Measurements from ENCODE around the gene LLGL2.

DNA sequence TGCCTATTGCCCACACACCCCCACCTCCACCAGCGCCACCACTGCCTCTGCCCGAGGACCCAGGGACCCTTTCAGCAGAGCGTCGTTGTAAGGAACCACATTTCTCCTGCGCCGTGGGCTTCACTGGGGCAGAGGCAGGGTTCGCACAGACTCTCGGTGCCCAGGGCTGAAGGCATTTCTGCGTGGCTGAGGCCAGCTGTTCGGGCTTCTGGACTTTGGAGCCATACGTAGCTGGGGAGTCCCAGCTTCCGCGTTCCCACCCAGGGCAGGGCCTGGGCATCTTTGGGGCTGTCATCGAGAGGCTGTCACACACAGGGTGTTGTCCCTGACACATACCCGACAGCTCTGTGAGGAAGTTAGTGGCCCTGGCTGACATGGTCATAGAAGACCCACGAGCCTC lies 91.7 kb downstream of the LLGL2 start:
- TF ChIP-seq, protein P1, sequence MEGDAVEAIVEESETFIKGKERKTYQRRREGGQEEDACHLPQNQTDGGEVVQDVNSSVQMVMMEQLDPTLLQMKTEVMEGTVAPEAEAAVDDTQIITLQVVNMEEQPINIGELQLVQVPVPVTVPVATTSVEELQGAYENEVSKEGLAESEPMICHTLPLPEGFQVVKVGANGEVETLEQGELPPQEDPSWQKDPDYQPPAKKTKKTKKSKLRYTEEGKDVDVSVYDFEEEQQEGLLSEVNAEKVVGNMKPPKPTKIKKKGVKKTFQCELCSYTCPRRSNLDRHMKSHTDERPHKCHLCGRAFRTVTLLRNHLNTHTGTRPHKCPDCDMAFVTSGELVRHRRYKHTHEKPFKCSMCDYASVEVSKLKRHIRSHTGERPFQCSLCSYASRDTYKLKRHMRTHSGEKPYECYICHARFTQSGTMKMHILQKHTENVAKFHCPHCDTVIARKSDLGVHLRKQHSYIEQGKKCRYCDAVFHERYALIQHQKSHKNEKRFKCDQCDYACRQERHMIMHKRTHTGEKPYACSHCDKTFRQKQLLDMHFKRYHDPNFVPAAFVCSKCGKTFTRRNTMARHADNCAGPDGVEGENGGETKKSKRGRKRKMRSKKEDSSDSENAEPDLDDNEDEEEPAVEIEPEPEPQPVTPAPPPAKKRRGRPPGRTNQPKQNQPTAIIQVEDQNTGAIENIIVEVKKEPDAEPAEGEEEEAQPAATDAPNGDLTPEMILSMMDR (IDR thresholded peaks at IDR 0.05; ENCODE audit: low read depth, low read length), result no peak
- no peak for TF ChIP-seq EZH2phosphoT487 (IDR thresholded peaks at IDR 0.05; ENCODE audit: low read depth)

Measured in OCI-LY3 (cell line).